ENCODE results near the gene EDIL3.
A peak's percentile ranks its signal among the peaks of the same experiment; 100 is the strongest.
"Not testable (repeated sequence)": the region's sequence is repeated elsewhere in the genome, so short reads cannot be mapped to it uniquely, and the experiment has no call there.

Gene EDIL3

GRCh38 chr5:84298628-84299027 is 86.1 kb downstream of the EDIL3 start:
- no peak for DNase-seq (ENCODE audit: low spot score)

- DNase-seq (ENCODE audit: low spot score): not testable (repeated sequence)
Measured at GRCh38 chr5:84297641-84298040, 87.0 kb downstream of the EDIL3 start.

GRCh38 chr5:84292788-84293653 is 91.7 kb downstream of the EDIL3 start:
- DNase-seq (ENCODE audit: low spot score): no peak

GRCh38 chr5:84292000-84292642 is 92.6 kb downstream of the EDIL3 start:
- no peak for DNase-seq (ENCODE audit: low spot score)

- DNase-seq (ENCODE audit: low spot score): no peak
Measured at GRCh38 chr5:84290673-84291072, 94.0 kb downstream of the EDIL3 start.

GRCh38 chr5:84290161-84290560 is 94.5 kb downstream of the EDIL3 start:
- DNase-seq (ENCODE audit: low spot score): no peak

- peak; percentile 59 for DNase-seq (ENCODE audit: low spot score)
Measured at GRCh38 chr5:84287951-84288350, 96.7 kb downstream of the EDIL3 start.

- no peak for DNase-seq (ENCODE audit: low spot score)
Measured at GRCh38 chr5:84286662-84287061, 98.0 kb downstream of the EDIL3 start.

GRCh38 chr5:84285641-84286637 is 98.7 kb downstream of the EDIL3 start:
- DNase-seq (ENCODE audit: low spot score): no peak

GRCh38 chr5:84281383-84281782 is 103.3 kb downstream of the EDIL3 start:
- no peak for DNase-seq (ENCODE audit: low spot score)

- DNase-seq (ENCODE audit: low spot score): no peak
Measured at GRCh38 chr5:84279234-84279633, 105.4 kb downstream of the EDIL3 start.

GRCh38 chr5:84275609-84276008 is 109.1 kb downstream of the EDIL3 start:
- no peak for DNase-seq (ENCODE audit: low spot score)

GRCh38 chr5:84274585-84275468 is 109.9 kb downstream of the EDIL3 start:
- no peak for DNase-seq (ENCODE audit: low spot score)

GRCh38 chr5:84273517-84273883 is 111.2 kb downstream of the EDIL3 start:
- DNase-seq (ENCODE audit: low spot score): no peak

- DNase-seq (ENCODE audit: low spot score): no peak
Measured at GRCh38 chr5:84272771-84273516, 111.7 kb downstream of the EDIL3 start.

- DNase-seq (ENCODE audit: low spot score): no peak
Measured at GRCh38 chr5:84265739-84266550, 118.7 kb downstream of the EDIL3 start.

GRCh38 chr5:84265130-84265529 is 119.5 kb downstream of the EDIL3 start:
- no peak for DNase-seq (ENCODE audit: low spot score)

- no peak for DNase-seq (ENCODE audit: low spot score)
Measured at GRCh38 chr5:84260939-84261338, 123.7 kb downstream of the EDIL3 start.

- DNase-seq (ENCODE audit: low spot score): no peak
Measured at GRCh38 chr5:84260140-84260539, 124.5 kb downstream of the EDIL3 start.
